SU-DHL-6 (cell line): Measurements from ENCODE around the gene CEP126.

ENCODE experiments used
- H2AFZ ChIP-seq: fragments of 200-600 bp; sonication (generic); 2 replicates; pipeline ENCODE4 v1.6.1; 2014; ENCODE audit warnings: low read depth, mild to moderate bottlenecking, moderate library complexity, mixed read lengths, antibody characterized with exemption, low read length; ENCODE audit not compliant: severe bottlenecking
- H3F3A ChIP-seq: fragments of 200-600 bp; shearing (Covaris generic); 2 replicates; pipeline ENCODE4 v1.6.0; 2016; ENCODE audit warnings: antibody characterized with exemption, mild to moderate bottlenecking; ENCODE audit not compliant: insufficient read depth
- H3K27ac ChIP-seq: fragments of 200-600 bp; sonication (generic); 2 replicates; pipeline ENCODE4 v1.5.1; 2016; ENCODE audit warnings: low read depth, mild to moderate bottlenecking, low read length, moderate library complexity, mixed read lengths
- H3K27me3 ChIP-seq: fragments of 200-600 bp; sonication (generic), shearing (Covaris generic); 2 replicates; pipeline ENCODE4 v1.6.0; 2014; ENCODE audit warnings: mild to moderate bottlenecking, low read length
- H3K36me3 ChIP-seq: fragments of 200-600 bp; sonication (generic); 2 replicates; pipeline ENCODE4 v1.6.1; 2014; ENCODE audit warnings: mild to moderate bottlenecking, low read length, mixed read lengths
- H3K4me2 ChIP-seq: fragments of 300-600, 200-600 bp; shearing (Covaris generic), sonication (generic); 2 replicates; pipeline ENCODE4 v1.6.0; 2014; ENCODE audit warnings: low read length, low read depth, mild to moderate bottlenecking; ENCODE audit not compliant: poor library complexity, severe bottlenecking
- H3K4me3 ChIP-seq: fragments of 200-600 bp; sonication (generic); 2 replicates; pipeline ENCODE4 v1.5.1; 2014; ENCODE audit warnings: antibody characterized with exemption, low read length, mild to moderate bottlenecking, mixed read lengths; ENCODE audit not compliant: insufficient read depth, poor library complexity, severe bottlenecking
- H3K79me2 ChIP-seq: fragments of 200-600 bp; sonication (generic); 2 replicates; pipeline ENCODE4 v1.6.1; 2014; ENCODE audit warnings: mild to moderate bottlenecking, low read length, moderate library complexity; ENCODE audit not compliant: insufficient read depth
- H3K9ac ChIP-seq: fragments of 200-600 bp; sonication (generic); 2 replicates; pipeline ENCODE4 v1.7.0; 2014; ENCODE audit warnings: mild to moderate bottlenecking, low read length
- H3K9me2 ChIP-seq: fragments of 200-600 bp; sonication (generic); replicated peaks from 2 replicates; pipeline ENCODE4 v1.6.1; 2014; ENCODE audit warnings: low read length; ENCODE audit not compliant: insufficient read depth
- H3K9me3 ChIP-seq: fragments of 200-600 bp; sonication (generic); 2 replicates; pipeline ENCODE4 v1.6.1; 2014; ENCODE audit warnings: low read length, mixed read lengths; ENCODE audit not compliant: insufficient read depth
- H4K20me1 ChIP-seq: fragments of 200-600 bp; sonication (generic); 2 replicates; pipeline ENCODE4 v1.6.1; 2014; ENCODE audit warnings: low read depth, mild to moderate bottlenecking, antibody characterized with exemption, low read length, moderate library complexity, mixed read lengths
- CTCF ChIP-seq: fragments of 200-600 bp; sonication (generic); IDR thresholded peaks from one replicate; pipeline ENCODE4 v1.5.1; 2017; ENCODE audit warnings: antibody characterized with exemption, mild to moderate bottlenecking, low read length, moderate library complexity; ENCODE audit not compliant: insufficient read depth, poor library complexity, severe bottlenecking
- EZH2phosphoT487 ChIP-seq: fragments of 200-600 bp; sonication (generic), shearing (Covaris generic); conservative IDR thresholded peaks from 2 replicates; pipeline ENCODE4 v1.6.1; 2018; ENCODE audit warnings: mild to moderate bottlenecking, antibody characterized with exemption, low read length, moderate library complexity, mixed read lengths

Gene CEP126

GRCh38 chr11:101996111-101996510 is 81.3 kb downstream of the CEP126 start:
- no peaks in the 10 kb centered on the region for H3K27me3 ChIP-seq

GRCh38 chr11:102001657-102002338 is 87.0 kb downstream of the CEP126 start:
- Histone ChIP-seq H3F3A (no peaks in the 10 kb centered on the region), H3K9me2 (no peaks in the 10 kb centered on the region), H3K4me3 (no peak overlapping the region), H3K4me2 (no peak overlapping the region), H4K20me1 (no peaks in the 10 kb centered on the region), H3K27me3 (no peaks in the 10 kb centered on the region), H3K9me3 (no peaks in the 10 kb centered on the region), H2AFZ (no peak overlapping the region), H3K79me2 (no peaks in the 10 kb centered on the region), H3K27ac (no peak overlapping the region), H3K36me3 (no peaks in the 10 kb centered on the region), H3K9ac (no peak overlapping the region)
- TF ChIP-seq EZH2phosphoT487: no peak
- no peak for TF ChIP-seq CTCF

More at GRCh38 chr11:101996111-101996510, 81.3 kb downstream of the CEP126 start:
- H3K79me2 ChIP-seq: no peaks in the 10 kb centered on the region
- no peaks in the 10 kb centered on the region for H3F3A ChIP-seq
- H3K9ac ChIP-seq: no peak overlapping the region
- no peaks in the 10 kb centered on the region for H3K36me3 ChIP-seq
- no peak overlapping the region for H3K4me3 ChIP-seq
- TF ChIP-seq CTCF (no peak), EZH2phosphoT487 (no peak)
- no peaks in the 10 kb centered on the region for H4K20me1 ChIP-seq
- no peaks in the 10 kb centered on the region for H3K9me2 ChIP-seq
- H2AFZ ChIP-seq: no peak overlapping the region
- H3K4me2 ChIP-seq: no peak overlapping the region
- H3K9me3 ChIP-seq: no peaks in the 10 kb centered on the region
- H3K27ac ChIP-seq: no peak overlapping the region

- Histone ChIP-seq H3K9me3 (no peaks in the 10 kb centered on the region), H2AFZ (no peak overlapping the region), H3K27me3 (no peaks in the 10 kb centered on the region), H3K27ac (no peak overlapping the region), H3K9ac (no peak overlapping the region), H4K20me1 (no peaks in the 10 kb centered on the region), H3K36me3 (no peaks in the 10 kb centered on the region), H3K4me2 (no peak overlapping the region), H3K4me3 (no peak overlapping the region), H3F3A (no peaks in the 10 kb centered on the region), H3K79me2 (no peaks in the 10 kb centered on the region), H3K9me2 (no peaks in the 10 kb centered on the region)
- TF ChIP-seq EZH2phosphoT487 (no peak), CTCF (no peak)
Observed at GRCh38 chr11:102004220-102004619, 89.4 kb downstream of the CEP126 start.
